Mucosa of descending colon (tissue), 3 donors: ENCODE measurements around the gene PIP5K1C. TPM values are rescaled to one million over a fixed set of nuclear protein-coding genes. Genes with fewer than 3 reads are reported as not detected.
"Not testable (repeated sequence)": the region's sequence is repeated elsewhere in the genome, so short reads cannot be mapped to it uniquely, and the experiment has no call there.

Experiments used
- ATAC-seq: fragments of 200-7000 bp; cut with Tn5 transposase; one replicate; pipeline ENCODE4 v1.9.1; 2020; ENCODE audit warnings: mild to moderate bottlenecking, moderate library complexity
- DNase-seq, 3 donors: peaks; one replicate each; pipeline ENCODE4 v3.0.0-alpha.2; 2020
- H3K36me3 ChIP-seq: fragments of 200-600 bp; one replicate; pipeline ENCODE4 v1.8.0; 2021; ENCODE audit warnings: low read depth, mild to moderate bottlenecking
- H3K4me1 ChIP-seq: fragments of 200-600 bp; one replicate; pipeline ENCODE4 v1.8.0; 2021; ENCODE audit warnings: low read depth, mild to moderate bottlenecking
- H3K4me3 ChIP-seq: fragments of 200-600 bp; one replicate; pipeline ENCODE4 v1.8.0; 2021; ENCODE audit warnings: mild to moderate bottlenecking
- H3K9me3 ChIP-seq: fragments of 200-600 bp; one replicate; pipeline ENCODE4 v1.8.0; 2021; ENCODE audit warnings: mild to moderate bottlenecking
- CTCF ChIP-seq: fragments of 200-600 bp; IDR thresholded peaks from one replicate; pipeline ENCODE4 v1.8.0; 2022; ENCODE audit warnings: antibody characterized with exemption, mild to moderate bottlenecking
- intact Hi-C, 2 donors: fragments of 100-400 bp; cut with DNase I in 1 of 2; cut with micrococcal nuclease in 1 of 2; formaldehyde crosslinking; loops; one replicate each; pipeline versions ENCODE4 v1.11.0 to v1.11.1; 2022; cut with DNase I, micrococcal nuclease
- total RNA-seq, 3 donors: library from RNA; stranded (reverse); fragmentation: NEBNext Ultra II Directional in 2 of 3; extraction: Animal tissue kit (Norgen Biotek cat#: 25700) in 2 of 3; gene quantifications; one replicate each; pipeline versions ENCODE4 v1.2.1 to v1.2.4, GENCODE V29; 2021 to 2023
- donor health status: DM: no; HTN: no; CAD: no; lungs with moderate emphysema.
- donor health status: DM: no; HTN: no; CAD: no.
- donor health status: DM: no; HTN: yes; CAD: no.

Gene PIP5K1C
- total RNA-seq, 3 donors from 2014 or later, result 23.1 to 95.2 (median 23.2) TPM

GRCh38 chr19:3589439-3589838 lies 110.8 kb downstream of the PIP5K1C start:
- Histone ChIP-seq H3K36me3 (no peaks in the 10 kb centered on the region), H3K4me3 (no peak overlapping the region), H3K9me3 (no peaks in the 10 kb centered on the region), H3K4me1 (no peaks in the 10 kb centered on the region)
- no peak for TF ChIP-seq CTCF
- intact Hi-C loops, result no loop called here
- DNase-seq (no peak), ATAC-seq (no peak)

GRCh38 chr19:3586707-3587346 lies 113.4 kb downstream of the PIP5K1C start:
- intact Hi-C loops, result no loop called here
- Histone ChIP-seq H3K9me3 (no peaks in the 10 kb centered on the region), H3K4me1 (no peaks in the 10 kb centered on the region), H3K4me3 (no peak overlapping the region), H3K36me3 (no peaks in the 10 kb centered on the region)
- ATAC-seq (no peak), DNase-seq (no peak)
- TF ChIP-seq CTCF, result no peak

DNA sequence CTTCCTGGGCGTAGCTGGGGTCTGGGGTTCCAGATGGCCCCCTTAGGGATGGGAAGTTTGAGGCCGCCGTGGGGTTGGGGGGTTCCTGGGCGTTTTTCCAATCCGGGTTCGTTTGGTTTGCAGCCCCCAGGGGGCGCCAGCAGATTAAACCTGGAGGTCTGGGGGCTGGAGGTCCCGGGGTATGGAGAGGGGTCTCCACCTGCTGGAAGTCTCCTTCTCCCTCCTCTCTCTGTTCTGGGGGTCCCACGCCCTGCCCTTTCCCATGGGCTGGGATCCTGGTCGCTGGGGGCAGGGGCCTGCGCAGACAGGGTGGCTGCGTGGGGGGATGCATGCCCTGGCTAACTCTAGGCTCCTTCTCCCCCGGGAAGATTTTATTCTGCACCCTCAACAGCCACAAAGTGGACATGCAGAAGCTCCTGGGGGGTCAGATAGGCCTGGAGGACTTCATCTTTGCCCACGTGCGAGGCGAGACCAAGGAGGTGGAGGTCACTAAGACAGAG lies 114.1 kb downstream of the PIP5K1C start:
- intact Hi-C loops, result no loop called here
- Histone ChIP-seq H3K9me3 (no peaks in the 10 kb centered on the region), H3K4me1 (no peaks in the 10 kb centered on the region), H3K4me3 (no peak overlapping the region), H3K36me3 (no peaks in the 10 kb centered on the region)
- ATAC-seq (no peak), DNase-seq (no peak)
- no peak for TF ChIP-seq CTCF

GRCh38 chr19:3585301-3586126 lies 114.8 kb downstream of the PIP5K1C start, which contains the start of gene GIPC3:
Gene GIPC3 (plus strand): TSS chr19:3585478. CDS start chr19:3585598, 120 bp downstream.
- ATAC-seq (no peak), DNase-seq (no peak)
- Histone ChIP-seq H3K4me3 (no peak within 1 kb of the TSS), H3K9me3 (no peaks in the 10 kb centered on the region), H3K36me3 (no peaks in the 10 kb centered on the region), H3K4me1 (no peaks in the 10 kb centered on the region)
- intact Hi-C loops, result no loop called here
- no peak for TF ChIP-seq CTCF

DNA sequence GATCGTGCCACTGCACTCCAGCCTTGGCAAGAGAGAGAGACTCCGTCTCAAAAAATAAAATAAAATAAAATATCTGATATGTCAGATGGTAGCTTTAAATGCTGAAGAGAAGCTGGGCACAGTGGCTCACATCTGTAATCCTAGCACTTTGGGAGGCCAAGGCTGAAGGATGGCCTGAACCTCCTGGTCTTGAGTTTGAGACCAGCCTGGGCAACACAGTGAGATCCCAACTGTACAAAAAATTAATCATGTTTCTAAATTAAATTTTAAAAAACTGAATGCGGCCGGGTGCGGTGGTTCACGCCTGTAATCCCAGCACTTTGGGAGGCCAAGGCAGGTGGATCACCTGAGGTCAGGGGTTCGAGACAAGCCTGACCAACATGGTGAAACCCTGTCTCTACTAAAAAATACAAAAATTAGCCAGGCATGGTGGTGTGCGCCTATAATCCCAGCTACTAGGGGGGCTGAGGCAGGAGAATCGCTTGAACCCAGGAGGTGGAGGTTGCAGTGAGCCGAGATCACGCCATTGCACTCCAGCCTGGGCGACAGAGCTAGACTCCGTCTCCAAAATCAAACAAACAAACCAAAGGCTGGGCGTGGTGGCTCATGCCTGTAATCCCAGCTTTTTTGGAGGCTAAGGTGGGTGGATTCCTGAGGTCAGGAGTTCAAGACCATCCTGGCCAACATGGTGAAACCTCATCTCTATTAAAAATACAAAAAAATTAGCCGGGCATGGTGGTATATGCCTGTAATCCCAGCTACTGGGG lies 116.0 kb downstream of the PIP5K1C start:
- ATAC-seq, H3K9me3 ChIP-seq, H3K36me3 ChIP-seq, intact Hi-C loops, DNase-seq, H3K4me3 ChIP-seq, H3K4me1 ChIP-seq: not testable (repeated sequence)

DNA sequence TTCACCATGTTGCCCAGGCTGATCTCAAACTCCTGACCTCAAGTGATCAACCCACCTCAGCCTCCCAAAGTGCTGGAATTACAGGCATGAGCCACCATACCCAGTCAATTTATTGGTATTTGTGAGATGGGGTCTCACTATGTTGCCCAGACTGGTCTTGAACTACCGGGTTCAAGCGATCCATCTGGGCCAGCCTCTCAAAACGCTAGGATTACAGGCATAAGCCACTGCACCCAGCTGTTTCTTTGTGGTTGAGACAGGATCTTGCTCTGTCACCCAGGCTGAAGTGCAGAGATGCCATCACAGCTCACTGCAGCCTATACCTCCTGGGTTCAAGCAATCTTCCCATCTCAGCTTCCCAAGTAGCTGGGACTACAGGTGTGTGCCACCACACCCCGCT lies 118.5 kb downstream of the PIP5K1C start:
- H3K4me3 ChIP-seq, ATAC-seq, H3K9me3 ChIP-seq, DNase-seq, intact Hi-C loops, H3K4me1 ChIP-seq, H3K36me3 ChIP-seq: not testable (repeated sequence)

Other genes starting within 250 kb of the PIP5K1C start
- gene SMIM24, start 219.9 kb downstream of the PIP5K1C start, total RNA-seq, result 10 to 100 TPM in 2 of 3 donors, 1 to 10 TPM in 1; 8.5 to 62.5 (median 41.8) TPM
- gene SMIM44, start 217.0 kb downstream of the PIP5K1C start, total RNA-seq, result 1 to 10 TPM; 1.1 to 5.5 (median 5.5) TPM
- gene DOHH, start 199.8 kb downstream of the PIP5K1C start, total RNA-seq, result 10 to 100 TPM in 2 of 3 donors, 1 to 10 TPM in 1; 7.6 to 11.1 (median 10.4) TPM
- gene FZR1, start 194.2 kb downstream of the PIP5K1C start, total RNA-seq, result 10 to 100 TPM; 35.9 to 59.6 (median 46.4) TPM
- 1 to 10 TPM; 3.2 to 6.0 (median 3.4) TPM for gene TEKTIP1, start 161.3 kb downstream of the PIP5K1C start, total RNA-seq
- gene MFSD12, start 142.9 kb downstream of the PIP5K1C start, total RNA-seq, result 10 to 100 TPM; 25.0 to 43.6 (median 36.8) TPM
- gene HMG20B, start 127.5 kb downstream of the PIP5K1C start, total RNA-seq, result 10 to 100 TPM; 79.9 to 81.9 (median 81.4) TPM
- gene GIPC3, start 115.0 kb downstream of the PIP5K1C start, total RNA-seq, result 1 to 10 TPM in 1 of 3 donors, under 1 TPM in 2; 0.34 to 1.1 (median 0.58) TPM
- 1 to 10 TPM in 2 of 3 donors, under 1 TPM in 1; 0.72 to 2.3 (median 1.1) TPM for gene TBXA2R, start 93.6 kb downstream of the PIP5K1C start, total RNA-seq
- 10 to 100 TPM; 22.4 to 26.8 (median 22.6) TPM for gene CACTIN, start 73.7 kb downstream of the PIP5K1C start, total RNA-seq
- gene TJP3, start 7.9 kb upstream of the PIP5K1C start, total RNA-seq, result 100 to 1,000 TPM; 167 to 357 (median 285) TPM
- gene APBA3, start 61.2 kb upstream of the PIP5K1C start, total RNA-seq, result 10 to 100 TPM; 18.9 to 23.0 (median 19.2) TPM
- 10 to 100 TPM; 51.6 to 64.9 (median 56.2) TPM for gene MRPL54, start 62.2 kb upstream of the PIP5K1C start, total RNA-seq
- not detected for gene RAX2, start 71.8 kb upstream of the PIP5K1C start, total RNA-seq
- 1 to 10 TPM; 2.2 to 3.6 (median 2.4) TPM for gene MATK, start 85.9 kb upstream of the PIP5K1C start, total RNA-seq
- gene ZFR2, start 168.6 kb upstream of the PIP5K1C start, total RNA-seq, result under 1 TPM in 1 of 3 donors, not detected in 2; 0.66 TPM
- gene ATCAY, start 180.2 kb upstream of the PIP5K1C start, total RNA-seq, result 1 to 10 TPM in 1 of 3 donors, under 1 TPM in 2; 0.09 to 2.2 (median 0.22) TPM
- gene NMRK2, start 232.6 kb upstream of the PIP5K1C start, total RNA-seq, result under 1 TPM in 1 of 3 donors, not detected in 2; 0.36 TPM